OCI-LY3 (cell line): ENCODE data around the gene EMID1.

Experiments
- H2AFZ ChIP-seq: fragments of 200-600, 300-600 bp; shearing (Covaris generic); 2 replicates; pipeline ENCODE4 v1.6.0; 2014; ENCODE audit warnings: antibody characterized with exemption, low read depth, low read length
- H3K27ac ChIP-seq: fragments of 200-600, 300-600 bp; sonication (generic); 2 replicates; pipeline ENCODE4 v1.5.1; 2014; ENCODE audit warnings: mild to moderate bottlenecking, low read length, moderate library complexity, mixed read lengths
- H3K27me3 ChIP-seq: fragments of 200-600, 300-600 bp; sonication (generic); 2 replicates; pipeline ENCODE4 v1.6.1; 2014; ENCODE audit warnings: low read depth, low read length, mixed read lengths
- H3K36me3 ChIP-seq: fragments of 200-600, 300-600 bp; sonication (generic); replicated peaks from 2 replicates; pipeline ENCODE3; 2014; ENCODE audit warnings: low read depth, low read length, mixed read lengths
- H3K4me1 ChIP-seq: fragments of 300-600, 200-600 bp; sonication (generic); 2 replicates; pipeline ENCODE4 v1.6.1; 2014; ENCODE audit warnings: low read length, mixed read lengths
- H3K4me2 ChIP-seq: fragments of 200-600, 300-600 bp; sonication (generic); 2 replicates; pipeline ENCODE4 v1.6.1; 2014; ENCODE audit warnings: low read length, mixed read lengths
- H3K4me3 ChIP-seq: fragments of 300-600, 200-600 bp; sonication (generic); 2 replicates; pipeline ENCODE4 v1.5.1; 2014; ENCODE audit warnings: antibody characterized with exemption, mild to moderate bottlenecking, low read length, moderate library complexity
- H3K79me2 ChIP-seq: fragments of 300-600, 200-600 bp; shearing (Covaris generic); 2 replicates; pipeline ENCODE4 v1.6.1; 2014; ENCODE audit warnings: mild to moderate bottlenecking, low read length, mixed read lengths
- H3K9ac ChIP-seq: fragments of 300-600, 200-600 bp; shearing (Covaris generic); 2 replicates; pipeline ENCODE4 v1.6.0; 2014; ENCODE audit warnings: mild to moderate bottlenecking, low read length, moderate library complexity
- H3K9me3 ChIP-seq: fragments of 200-600, 300-600 bp; shearing (Covaris generic); 2 replicates; pipeline ENCODE4 v1.6.1; 2014; ENCODE audit warnings: low read length, mixed read lengths; ENCODE audit not compliant: insufficient read depth
- H4K20me1 ChIP-seq: fragments of 200-600, 300-600 bp; sonication (generic); 2 replicates; pipeline ENCODE4 v1.6.1; 2016; ENCODE audit warnings: low read length, mixed read lengths; ENCODE audit not compliant: insufficient read depth
- CTCF ChIP-seq: fragments of 200-600, 300-600 bp; sonication (generic); IDR thresholded peaks from 2 replicates; pipeline ENCODE4 v1.5.1; 2014; ENCODE audit warnings: antibody characterized with exemption, low read length, low read depth
- EZH2phosphoT487 ChIP-seq: fragments of 200-600 bp; shearing (Covaris generic); IDR thresholded peaks from 2 replicates; pipeline ENCODE4 v1.6.1; 2018; ENCODE audit warnings: antibody characterized with exemption, mixed run types, low read depth

EMID1 gene

GRCh38 chr22:29224859-29225410 is 19.2 kb downstream of the EMID1 start:
- H2AFZ ChIP-seq, result no peak overlapping the region
- H3K36me3 ChIP-seq, result no peaks in the 10 kb centered on the region
- H3K9me3 ChIP-seq, result no peaks in the 10 kb centered on the region
- H3K79me2 ChIP-seq, result no peaks in the 10 kb centered on the region
- no peaks in the 10 kb centered on the region for H3K4me1 ChIP-seq
- H3K27me3 ChIP-seq, result peaks cover 4% of the 10 kb centered on the region; the same call in 1 of the 2 replicates
- no peak for TF ChIP-seq EZH2phosphoT487
- no peak for TF ChIP-seq CTCF
- H3K9ac ChIP-seq, result no peak overlapping the region
- no peaks in the 10 kb centered on the region for H4K20me1 ChIP-seq
- H3K27ac ChIP-seq, result no peak overlapping the region
- no peak overlapping the region for H3K4me2 ChIP-seq
- no peak overlapping the region for H3K4me3 ChIP-seq

- Histone ChIP-seq H2AFZ (no peak overlapping the region), H4K20me1 (no peaks in the 10 kb centered on the region), H3K27ac (no peak overlapping the region), H3K4me2 (no peak overlapping the region), H3K27me3 (no peaks in the 10 kb centered on the region; the same call in 1 of the 2 replicates), H3K79me2 (no peaks in the 10 kb centered on the region), H3K9me3 (no peaks in the 10 kb centered on the region), H3K9ac (no peak overlapping the region), H3K36me3 (no peaks in the 10 kb centered on the region), H3K4me3 (no peak overlapping the region), H3K4me1 (no peaks in the 10 kb centered on the region)
- TF ChIP-seq CTCF (no peak), EZH2phosphoT487 (no peak)
Observed at GRCh38 chr22:29225422-29226090, 19.9 kb downstream of the EMID1 start.

- H3K9me3 ChIP-seq, result no peaks in the 10 kb centered on the region
- no peaks in the 10 kb centered on the region for H3K4me1 ChIP-seq
- H2AFZ ChIP-seq, result no peak overlapping the region
- H3K36me3 ChIP-seq, result no peaks in the 10 kb centered on the region
- no peak overlapping the region for H3K4me2 ChIP-seq
- no peak overlapping the region for H3K4me3 ChIP-seq
- H3K79me2 ChIP-seq, result no peaks in the 10 kb centered on the region
- H3K27ac ChIP-seq, result no peak overlapping the region
- H4K20me1 ChIP-seq, result no peaks in the 10 kb centered on the region
- no peaks in the 10 kb centered on the region; the same call in 1 of the 2 replicates for H3K27me3 ChIP-seq
- TF ChIP-seq CTCF (no peak), EZH2phosphoT487 (no peak)
- no peak overlapping the region for H3K9ac ChIP-seq
Observed at GRCh38 chr22:29226351-29226981, 20.8 kb downstream of the EMID1 start.
